ENCODE results near the gene LCNL1.

The LCNL1 gene

DNA sequence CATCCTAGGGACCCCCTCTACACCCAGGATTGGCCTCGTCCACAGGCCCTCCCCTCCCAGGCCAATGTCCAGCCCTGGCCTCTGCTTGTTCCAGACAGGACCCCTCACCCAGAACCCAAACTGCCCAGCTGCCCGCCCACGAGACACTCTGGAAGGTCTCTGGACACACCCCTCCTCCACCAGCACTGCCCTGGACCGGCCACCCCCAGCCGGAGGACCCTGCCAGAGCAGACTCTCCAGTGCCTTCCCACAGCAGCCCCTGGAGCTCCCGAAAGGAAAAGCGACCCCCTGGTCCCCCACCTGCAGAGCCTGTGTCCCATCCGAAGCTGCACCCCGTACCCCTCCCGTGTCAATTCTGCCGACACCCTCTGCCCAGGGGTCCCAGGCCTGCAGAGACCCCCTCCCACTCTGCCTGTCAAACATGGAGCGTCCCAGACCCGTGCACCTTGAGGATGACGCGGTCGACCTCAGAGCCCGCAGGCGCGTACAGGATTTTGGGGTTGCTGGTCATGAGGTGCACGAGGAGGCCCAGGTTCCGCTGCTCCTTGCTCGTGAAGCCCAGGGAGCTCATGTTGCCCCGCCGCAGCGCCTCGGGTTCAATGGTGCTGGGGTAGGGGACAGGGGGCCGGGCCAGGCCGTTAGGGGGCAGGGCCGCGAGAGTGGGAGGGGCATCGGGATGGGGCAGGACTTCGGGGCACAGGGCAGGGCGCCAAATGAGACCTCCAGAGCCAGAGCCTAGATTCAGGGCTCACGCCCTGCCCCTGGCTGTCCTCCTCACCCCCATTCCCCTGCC, 37.3 kb downstream of the LCNL1 start:
- Histone ChIP-seq H3K36me3 (ENCODE audit: control insufficient read depth in 1 of 2, insufficient read depth in 2 of 2, low read length in 2 of 2) (peaks cover 0 to 45% of the 10 kb centered on the region in 2 donors), H3K9me3 (ENCODE audit: control insufficient read depth in 1 of 2, low read length in 2 of 2) (no peaks in the 10 kb centered on the region), H3K27ac (ENCODE audit: low read length) (no peak overlapping the region), H3K4me3 (ENCODE audit: low read depth in 1 of 2, low read length in 2 of 2) (no peak overlapping the region), H3K4me1 (ENCODE audit: control insufficient read depth in 1 of 2, insufficient read depth in 2 of 2, low read length in 2 of 2) (no peaks in the 10 kb centered on the region), H3K27me3 (ENCODE audit: low read depth, low read length) (no peaks in the 10 kb centered on the region)

GRCh38 chr9:137020771-137021567, 38.2 kb downstream of the LCNL1 start:
- H3K36me3 ChIP-seq (ENCODE audit: control insufficient read depth in 1 of 2, insufficient read depth in 2 of 2, low read length in 2 of 2), result peaks cover 0 to 38% of the 10 kb centered on the region in 2 donors
- H3K4me3 ChIP-seq (ENCODE audit: low read depth in 1 of 2, low read length in 2 of 2), result no peak overlapping the region
- peaks cover 0 to 7% of the 10 kb centered on the region in 2 donors for H3K4me1 ChIP-seq (ENCODE audit: control insufficient read depth in 1 of 2, insufficient read depth in 2 of 2, low read length in 2 of 2)
- H3K27ac ChIP-seq (ENCODE audit: low read length), result no peak overlapping the region
- no peaks in the 10 kb centered on the region for H3K27me3 ChIP-seq (ENCODE audit: low read depth, low read length)
- no peaks in the 10 kb centered on the region for H3K9me3 ChIP-seq (ENCODE audit: control insufficient read depth in 1 of 2, low read length in 2 of 2)

DNA sequence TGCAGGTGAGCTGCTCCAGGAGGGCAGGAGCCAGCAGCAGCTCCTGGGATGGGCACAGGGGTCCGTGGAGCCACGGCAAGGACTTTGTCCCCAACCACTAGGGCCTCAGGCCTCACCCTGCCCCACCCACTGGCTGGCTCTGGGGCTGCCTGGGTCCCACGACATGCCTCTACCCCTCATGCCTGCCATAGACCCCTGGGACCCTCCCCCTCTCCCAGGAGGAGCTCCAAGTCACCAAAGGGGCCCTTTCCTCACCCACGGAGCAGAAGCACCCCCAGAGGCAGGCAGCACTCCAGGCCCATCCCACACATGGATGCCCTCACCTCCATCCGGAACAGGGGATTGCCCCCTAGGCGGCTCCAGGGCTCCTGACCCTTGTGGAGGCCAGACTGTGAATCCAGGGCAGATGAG, 38.8 kb downstream of the LCNL1 start:
- peaks cover 0 to 32% of the 10 kb centered on the region in 2 donors for H3K36me3 ChIP-seq (ENCODE audit: control insufficient read depth in 1 of 2, insufficient read depth in 2 of 2, low read length in 2 of 2)
- H3K4me1 ChIP-seq (ENCODE audit: control insufficient read depth in 1 of 2, insufficient read depth in 2 of 2, low read length in 2 of 2), result peaks cover 0 to 13% of the 10 kb centered on the region in 2 donors
- H3K4me3 ChIP-seq (ENCODE audit: low read depth in 1 of 2, low read length in 2 of 2), result no peak overlapping the region
- H3K9me3 ChIP-seq (ENCODE audit: control insufficient read depth in 1 of 2, low read length in 2 of 2), result no peaks in the 10 kb centered on the region
- H3K27ac ChIP-seq (ENCODE audit: low read length), result no peak overlapping the region
- H3K27me3 ChIP-seq (ENCODE audit: low read depth, low read length), result no peaks in the 10 kb centered on the region

GRCh38 chr9:137021979-137022661, 39.3 kb downstream of the LCNL1 start:
- H3K4me1 ChIP-seq (ENCODE audit: control insufficient read depth in 1 of 2, insufficient read depth in 2 of 2, low read length in 2 of 2), result peaks cover 0 to 19% of the 10 kb centered on the region in 2 donors
- H3K36me3 ChIP-seq (ENCODE audit: control insufficient read depth in 1 of 2, insufficient read depth in 2 of 2, low read length in 2 of 2), result peaks cover 0 to 26% of the 10 kb centered on the region in 2 donors
- no peaks in the 10 kb centered on the region for H3K27me3 ChIP-seq (ENCODE audit: low read depth, low read length)
- H3K9me3 ChIP-seq (ENCODE audit: control insufficient read depth in 1 of 2, low read length in 2 of 2), result no peaks in the 10 kb centered on the region
- H3K27ac ChIP-seq (ENCODE audit: low read length), result no peak overlapping the region
- no peak overlapping the region for H3K4me3 ChIP-seq (ENCODE audit: low read depth in 1 of 2, low read length in 2 of 2)

DNA sequence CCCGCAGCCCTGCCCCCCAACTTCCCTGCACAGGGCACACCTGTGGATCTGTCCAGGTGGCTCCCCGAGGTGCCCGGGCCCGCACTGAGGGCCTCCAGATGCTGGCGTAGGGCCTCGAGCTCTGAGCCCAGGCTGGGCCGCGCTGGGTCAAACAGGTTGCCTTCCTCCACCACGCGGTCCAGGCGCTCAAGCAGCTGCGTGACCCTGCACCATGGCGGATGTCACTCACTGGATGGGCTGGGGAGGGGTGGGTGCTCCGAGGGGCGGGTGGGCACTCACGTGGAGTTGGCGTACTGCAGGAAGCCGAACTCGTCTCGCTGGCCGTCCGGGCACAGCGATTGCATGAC, 39.8 kb downstream of the LCNL1 start:
- no peaks in the 10 kb centered on the region for H3K27me3 ChIP-seq (ENCODE audit: low read depth, low read length)
- no peak overlapping the region for H3K4me3 ChIP-seq (ENCODE audit: low read depth in 1 of 2, low read length in 2 of 2)
- no peaks in the 10 kb centered on the region for H3K9me3 ChIP-seq (ENCODE audit: control insufficient read depth in 1 of 2, low read length in 2 of 2)
- H3K36me3 ChIP-seq (ENCODE audit: control insufficient read depth in 1 of 2, insufficient read depth in 2 of 2, low read length in 2 of 2), result peaks cover 0 to 21% of the 10 kb centered on the region in 2 donors
- H3K27ac ChIP-seq (ENCODE audit: low read length), result no peak overlapping the region
- H3K4me1 ChIP-seq (ENCODE audit: control insufficient read depth in 1 of 2, insufficient read depth in 2 of 2, low read length in 2 of 2), result peaks cover 0 to 24% of the 10 kb centered on the region in 2 donors

DNA sequence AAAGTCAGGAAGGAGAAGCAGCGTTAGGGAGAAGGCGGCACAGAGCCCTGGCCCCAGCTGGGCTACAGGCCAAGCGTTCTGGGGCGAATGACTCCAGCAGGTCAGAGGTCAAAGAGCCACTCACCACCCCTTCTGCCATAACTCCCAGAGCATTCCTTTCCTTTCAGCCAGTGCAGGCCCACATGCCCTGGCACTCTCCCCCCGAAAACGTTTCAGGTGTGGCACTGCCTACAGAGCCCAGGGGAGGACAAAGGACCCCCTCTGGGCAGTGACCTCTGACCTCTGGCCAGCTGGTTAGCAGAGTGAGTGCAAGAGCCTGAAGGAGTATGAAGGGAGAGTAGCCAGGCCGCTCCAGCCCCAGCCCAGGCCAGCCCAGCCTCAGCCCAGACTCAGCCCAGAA, 40.4 kb downstream of the LCNL1 start:
- Histone ChIP-seq H3K27me3 (ENCODE audit: low read depth, low read length) (no peaks in the 10 kb centered on the region), H3K27ac (ENCODE audit: low read length) (no peak overlapping the region), H3K4me1 (ENCODE audit: control insufficient read depth in 1 of 2, insufficient read depth in 2 of 2, low read length in 2 of 2) (peaks cover 0 to 24% of the 10 kb centered on the region in 2 donors), H3K9me3 (ENCODE audit: control insufficient read depth in 1 of 2, low read length in 2 of 2) (no peaks in the 10 kb centered on the region), H3K36me3 (ENCODE audit: control insufficient read depth in 1 of 2, insufficient read depth in 2 of 2, low read length in 2 of 2) (peaks cover 0 to 16% of the 10 kb centered on the region in 2 donors), H3K4me3 (ENCODE audit: low read depth in 1 of 2, low read length in 2 of 2) (no peak overlapping the region)

GRCh38 chr9:137023583-137023991, 40.8 kb downstream of the LCNL1 start:
- no peaks in the 10 kb centered on the region for H3K27me3 ChIP-seq (ENCODE audit: low read depth, low read length)
- no peak overlapping the region for H3K4me3 ChIP-seq (ENCODE audit: low read depth in 1 of 2, low read length in 2 of 2)
- peaks cover 0 to 16% of the 10 kb centered on the region in 2 donors for H3K36me3 ChIP-seq (ENCODE audit: control insufficient read depth in 1 of 2, insufficient read depth in 2 of 2, low read length in 2 of 2)
- H3K9me3 ChIP-seq (ENCODE audit: control insufficient read depth in 1 of 2, low read length in 2 of 2), result no peaks in the 10 kb centered on the region
- peaks cover 0 to 27% of the 10 kb centered on the region in 2 donors for H3K4me1 ChIP-seq (ENCODE audit: control insufficient read depth in 1 of 2, insufficient read depth in 2 of 2, low read length in 2 of 2)
- H3K27ac ChIP-seq (ENCODE audit: low read length), result no peak overlapping the region

- Histone ChIP-seq H3K4me1 (ENCODE audit: control insufficient read depth in 1 of 2, insufficient read depth in 2 of 2, low read length in 2 of 2) (peaks cover 0 to 39% of the 10 kb centered on the region in 2 donors), H3K27me3 (ENCODE audit: low read depth, low read length) (no peaks in the 10 kb centered on the region), H3K4me3 (ENCODE audit: low read depth in 1 of 2, low read length in 2 of 2) (no peak overlapping the region), H3K9me3 (ENCODE audit: control insufficient read depth in 1 of 2, low read length in 2 of 2) (no peaks in the 10 kb centered on the region), H3K36me3 (ENCODE audit: control insufficient read depth in 1 of 2, insufficient read depth in 2 of 2, low read length in 2 of 2) (peaks cover 0 to 8% of the 10 kb centered on the region in 2 donors), H3K27ac (ENCODE audit: low read length) (no peak overlapping the region)
Measured at GRCh38 chr9:137025517-137025966, 42.7 kb downstream of the LCNL1 start.

DNA sequence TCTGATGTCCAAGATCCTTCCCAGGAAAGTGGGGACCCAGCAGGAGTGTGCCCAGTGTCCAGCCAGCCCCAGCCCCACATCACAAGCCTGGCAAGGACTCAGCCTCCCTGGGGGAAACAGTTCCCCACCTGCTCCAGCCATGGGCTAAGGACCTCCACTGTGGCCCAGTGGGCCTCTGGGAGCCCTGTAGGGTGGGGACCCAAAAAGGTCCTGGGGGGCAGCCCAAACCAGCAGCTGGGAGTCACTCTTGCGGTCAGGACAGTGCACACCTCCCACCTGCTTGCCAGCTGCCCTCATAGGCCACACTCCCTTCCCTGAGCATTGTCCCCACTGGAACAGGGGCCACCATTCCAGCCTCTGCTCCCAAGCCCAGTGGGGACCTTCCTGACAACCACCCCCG, 43.6 kb downstream of the LCNL1 start:
- H3K36me3 ChIP-seq (ENCODE audit: control insufficient read depth in 1 of 2, insufficient read depth in 2 of 2, low read length in 2 of 2), result no peaks in the 10 kb centered on the region
- H3K9me3 ChIP-seq (ENCODE audit: control insufficient read depth in 1 of 2, low read length in 2 of 2), result no peaks in the 10 kb centered on the region
- peaks cover 0 to 39% of the 10 kb centered on the region in 2 donors for H3K4me1 ChIP-seq (ENCODE audit: control insufficient read depth in 1 of 2, insufficient read depth in 2 of 2, low read length in 2 of 2)
- no peaks in the 10 kb centered on the region for H3K27me3 ChIP-seq (ENCODE audit: low read depth, low read length)
- H3K4me3 ChIP-seq (ENCODE audit: low read depth in 1 of 2, low read length in 2 of 2), result no peak overlapping the region
- H3K27ac ChIP-seq (ENCODE audit: low read length), result no peak overlapping the region

- H3K9me3 ChIP-seq (ENCODE audit: control insufficient read depth in 1 of 2, low read length in 2 of 2), result no peaks in the 10 kb centered on the region
- H3K4me1 ChIP-seq (ENCODE audit: control insufficient read depth in 1 of 2, insufficient read depth in 2 of 2, low read length in 2 of 2), result peaks cover 0 to 39% of the 10 kb centered on the region in 2 donors
- peak overlapping the region; percentile 39 to 67 for H3K4me3 ChIP-seq (ENCODE audit: low read depth in 1 of 2, low read length in 2 of 2)
- H3K27me3 ChIP-seq (ENCODE audit: low read depth, low read length), result no peaks in the 10 kb centered on the region
- no peaks in the 10 kb centered on the region for H3K36me3 ChIP-seq (ENCODE audit: control insufficient read depth in 1 of 2, insufficient read depth in 2 of 2, low read length in 2 of 2)
- no peak overlapping the region for H3K27ac ChIP-seq (ENCODE audit: low read length)
Measured at GRCh38 chr9:137026828-137027227, 44.0 kb downstream of the LCNL1 start.
